22Rv1 (cell line): ENCODE measurements around the gene FBXL19.

Experiments
- CTCF ChIP-seq: fragments of 450-650 bp; IDR thresholded peaks from 2 replicates; pipeline ENCODE4 v1.5.1; 2017; ENCODE audit warnings: mild to moderate bottlenecking
- ZFX ChIP-seq: fragments of 450-650 bp; IDR thresholded peaks from 2 replicates; pipeline ENCODE4 v1.6.1; 2017; ENCODE audit warnings: antibody characterized with exemption, borderline replicate concordance

- TF ChIP-seq CTCF (no peak), ZFX (no peak)
Observed at GRCh38 chr16:30888856-30889499, 34.4 kb upstream of the FBXL19 start.
